CD4-positive, CD25-positive, alpha-beta regulatory T cell (primary cell): ENCODE results near the gene TRIM2. TPM values are rescaled to one million over a fixed set of nuclear protein-coding genes. Genes with fewer than 3 reads are reported as not detected.

Experiments
- ATAC-seq, 2 donors: fragments of 150-1000 bp; cut with Tn5 transposase; one replicate each; pipeline ENCODE4 v1.10.0; 2021; ENCODE audit warnings: low read depth in 2 of 2, moderate number of reproducible peaks in 2 of 2, moderate library complexity in 1 of 2
- DNase-seq, 3 donors: peaks; one replicate each; pipeline versions ENCODE4 v3.0.0 to v3.0.0-alpha.2; 2012 to 2022; ENCODE audit warnings: mixed read lengths in 1 of 3
- H3K27ac ChIP-seq: one replicate; pipeline ENCODE4 v1.7.0; 2013; ENCODE audit warnings: mild to moderate bottlenecking, low read length; ENCODE audit not compliant: insufficient read depth, poor library complexity, severe bottlenecking
- H3K27me3 ChIP-seq: one replicate; pipeline ENCODE4 v1.7.0; 2013; ENCODE audit warnings: low read length; ENCODE audit not compliant: control insufficient read depth, insufficient read depth
- H3K36me3 ChIP-seq: one replicate; pipeline ENCODE4 v1.7.0; 2013; ENCODE audit warnings: mild to moderate bottlenecking, low read length, moderate library complexity; ENCODE audit not compliant: control insufficient read depth, insufficient read depth
- H3K4me1 ChIP-seq: 2 replicates; pipeline ENCODE4 v1.7.0; 2013; ENCODE audit warnings: mild to moderate bottlenecking, low read length; ENCODE audit not compliant: insufficient read depth, control insufficient read depth, poor library complexity, severe bottlenecking
- H3K4me3 ChIP-seq: one replicate; pipeline ENCODE4 v1.7.0; 2013; ENCODE audit warnings: low read depth, mild to moderate bottlenecking, low read length, moderate library complexity
- H3K9me3 ChIP-seq, 2 experiments: 1 replicate in 1 of 2; 2 replicates in 1 of 2; pipeline ENCODE4 v1.7.0; 2013; ENCODE audit warnings: low read length in 2 of 2, mild to moderate bottlenecking in 1 of 2, moderate library complexity in 1 of 2; ENCODE audit not compliant: control insufficient read depth in 2 of 2
- H3K27ac Mint-ChIP-seq, 3 donors: one replicate each; pipeline ENCODE4 v1.8.0; 2020 to 2022; ENCODE audit warnings: mild to moderate bottlenecking in 3 of 3, mixed read lengths in 3 of 3, moderate library complexity in 2 of 3
- H3K27me3 Mint-ChIP-seq: one replicate; pipeline ENCODE4 v1.8.0; 2022; ENCODE audit warnings: mild to moderate bottlenecking, mixed read lengths
- H3K36me3 Mint-ChIP-seq: one replicate; pipeline ENCODE4 v1.8.0; 2020; ENCODE audit warnings: mixed read lengths
- H3K4me1 Mint-ChIP-seq, 4 donors: one replicate each; pipeline ENCODE4 v1.8.0; 2020 to 2022; ENCODE audit warnings: mixed read lengths in 4 of 4, mild to moderate bottlenecking in 1 of 4
- H3K4me3 Mint-ChIP-seq, 4 donors: one replicate each; pipeline ENCODE4 v1.8.0; 2020 to 2022; ENCODE audit warnings: mild to moderate bottlenecking in 4 of 4, mixed read lengths in 4 of 4, moderate library complexity in 3 of 4
- H3K9me3 Mint-ChIP-seq, 7 donors: one replicate each; pipeline ENCODE4 v1.8.0; 2020 to 2022; ENCODE audit warnings: mixed read lengths in 7 of 7, mild to moderate bottlenecking in 3 of 7, moderate library complexity in 2 of 7
- polyA plus RNA-seq, 4 donors: library from polyadenylated mRNA; unstranded; fragments of 300-500 nt; fragmentation: Illumina TruSeq; gene quantifications; one replicate each; pipeline ENCODE4 v1.2.3, GENCODE V29; 2021
- total RNA-seq: library from RNA; stranded (reverse); gene quantifications from one replicate; pipeline ENCODE4 v1.2.3, GENCODE V29; 2022

Gene TRIM2
- total and polyA plus RNA-seq, 5 donors from 2014 or later, result 0.56 to 3.8 (median 1.0) TPM

- Histone ChIP-seq H3K27me3 (no peaks in the 10 kb centered on the region), H3K4me1 (peaks cover 15% of the 10 kb centered on the region), H3K9me3 (no peaks in the 10 kb centered on the region), H3K36me3 (no peaks in the 10 kb centered on the region), H3K4me3 (no peak overlapping the region), H3K27ac (no peak overlapping the region)
- Mint-ChIP-seq H3K27me3 (peaks cover 18% of the 10 kb centered on the region), H3K4me3 (peak overlapping the region in 1 of 4 donors; percentile 30), H3K27ac (no peak overlapping the region), H3K4me1 (peaks cover 0 to 31% (median 18%) of the 10 kb centered on the region in 4 donors), H3K9me3 (peaks cover 0 to 2% (median 0%) of the 10 kb centered on the region in 7 donors), H3K36me3 (no peaks in the 10 kb centered on the region)
- DNase-seq (no peak), ATAC-seq (no peak)
Measured at GRCh38 chr4:153206534-153206933, 2.3 kb downstream of the TRIM2 start.

DNA sequence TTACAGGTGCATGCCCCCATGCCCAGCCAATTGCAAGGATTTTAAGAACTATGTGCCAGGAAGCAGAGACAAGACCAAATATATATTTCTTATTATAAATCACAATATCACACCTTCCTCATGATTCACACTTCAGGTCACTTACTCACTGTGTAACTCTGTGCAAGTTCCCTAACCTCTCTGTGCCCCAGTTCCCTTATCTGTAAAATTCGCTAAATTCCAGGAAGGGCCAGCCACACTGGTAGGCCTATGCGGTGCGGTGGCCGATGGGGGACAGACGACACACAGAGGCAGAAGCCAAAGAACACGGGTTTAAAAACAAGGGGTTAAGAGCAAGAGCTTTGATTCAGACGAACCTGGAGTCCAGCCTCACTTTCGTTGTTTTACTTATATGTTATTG, 2.8 kb downstream of the TRIM2 start:
- H3K4me3 ChIP-seq, result no peak overlapping the region
- Mint-ChIP-seq H3K36me3 (no peaks in the 10 kb centered on the region), H3K27me3 (peaks cover 22% of the 10 kb centered on the region), H3K4me1 (peaks cover 0 to 31% (median 19%) of the 10 kb centered on the region in 4 donors), H3K27ac (peak overlapping the region in 1 of 3 donors; percentile 20), H3K9me3 (peaks cover 0 to 2% (median 0%) of the 10 kb centered on the region in 7 donors), H3K4me3 (peak overlapping the region in 2 of 4 donors; percentile 23 to 30)
- H3K4me1 ChIP-seq, result peaks cover 15% of the 10 kb centered on the region
- no peak overlapping the region for H3K27ac ChIP-seq
- peak in 1 of 3 donors; percentile 16 for DNase-seq
- no peak for ATAC-seq
- H3K27me3 ChIP-seq, result no peaks in the 10 kb centered on the region
- no peaks in the 10 kb centered on the region for H3K36me3 ChIP-seq
- H3K9me3 ChIP-seq, result no peaks in the 10 kb centered on the region

DNA sequence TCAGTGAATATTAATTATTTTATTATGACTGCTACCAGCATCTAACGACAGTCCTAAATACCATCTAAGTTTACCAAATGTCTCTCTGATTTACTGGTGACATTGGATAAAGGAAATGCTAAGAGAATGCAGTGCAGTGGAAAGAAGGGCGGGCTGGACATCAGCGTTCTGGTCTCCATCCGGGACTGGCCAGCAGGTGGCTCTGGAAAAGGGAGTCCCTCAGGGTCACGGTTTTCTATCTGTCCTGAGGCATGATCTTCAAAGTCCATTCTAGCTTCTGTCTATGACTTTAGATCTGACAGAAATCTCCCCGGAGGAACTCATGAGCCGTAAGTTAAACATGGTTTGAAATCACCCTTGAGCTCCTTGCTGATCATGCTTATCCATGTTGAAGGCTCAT, 3.3 kb downstream of the TRIM2 start:
- H3K4me1 ChIP-seq, result peaks cover 15% of the 10 kb centered on the region
- ATAC-seq, result no peak
- no peak for DNase-seq
- H3K4me1 Mint-ChIP-seq, result peaks cover 0 to 31% (median 20%) of the 10 kb centered on the region in 4 donors
- H3K9me3 ChIP-seq, result no peaks in the 10 kb centered on the region
- H3K9me3 Mint-ChIP-seq, result peaks cover 0 to 2% (median 0%) of the 10 kb centered on the region in 7 donors
- H3K27me3 Mint-ChIP-seq, result peaks cover 26% of the 10 kb centered on the region
- no peaks in the 10 kb centered on the region for H3K36me3 ChIP-seq
- H3K4me3 Mint-ChIP-seq, result no peak overlapping the region
- no peaks in the 10 kb centered on the region for H3K27me3 ChIP-seq
- no peak overlapping the region for H3K4me3 ChIP-seq
- no peaks in the 10 kb centered on the region for H3K36me3 Mint-ChIP-seq
- H3K27ac Mint-ChIP-seq, result no peak overlapping the region
- H3K27ac ChIP-seq, result no peak overlapping the region

- ATAC-seq (no peak), DNase-seq (no peak)
- H3K27me3 ChIP-seq, result no peaks in the 10 kb centered on the region
- Mint-ChIP-seq H3K36me3 (no peaks in the 10 kb centered on the region), H3K9me3 (peaks cover 0 to 2% (median 0%) of the 10 kb centered on the region in 7 donors), H3K27me3 (peaks cover 31% of the 10 kb centered on the region), H3K27ac (no peak overlapping the region), H3K4me3 (no peak overlapping the region), H3K4me1 (peaks cover 0 to 25% (median 18%) of the 10 kb centered on the region in 4 donors)
- H3K4me1 ChIP-seq, result peaks cover 14% of the 10 kb centered on the region
- no peaks in the 10 kb centered on the region for H3K36me3 ChIP-seq
- H3K4me3 ChIP-seq, result no peak overlapping the region
- no peak overlapping the region for H3K27ac ChIP-seq
- H3K9me3 ChIP-seq, result no peaks in the 10 kb centered on the region
Measured at GRCh38 chr4:153209410-153209809, 5.2 kb downstream of the TRIM2 start.

GRCh38 chr4:153210727-153211126, 6.5 kb downstream of the TRIM2 start:
- Mint-ChIP-seq H3K27ac (no peak overlapping the region), H3K9me3 (peaks cover 0 to 2% (median 0%) of the 10 kb centered on the region in 7 donors), H3K27me3 (peaks cover 36% of the 10 kb centered on the region), H3K4me3 (no peak overlapping the region), H3K4me1 (peaks cover 0 to 12% (median 8%) of the 10 kb centered on the region in 4 donors), H3K36me3 (no peaks in the 10 kb centered on the region)
- no peaks in the 10 kb centered on the region for H3K9me3 ChIP-seq
- no peak overlapping the region for H3K4me3 ChIP-seq
- ATAC-seq, result no peak
- peaks cover 3% of the 10 kb centered on the region for H3K27me3 ChIP-seq
- DNase-seq, result no peak
- peaks cover 1% of the 10 kb centered on the region for H3K4me1 ChIP-seq
- H3K27ac ChIP-seq, result no peak overlapping the region
- no peaks in the 10 kb centered on the region for H3K36me3 ChIP-seq

DNA sequence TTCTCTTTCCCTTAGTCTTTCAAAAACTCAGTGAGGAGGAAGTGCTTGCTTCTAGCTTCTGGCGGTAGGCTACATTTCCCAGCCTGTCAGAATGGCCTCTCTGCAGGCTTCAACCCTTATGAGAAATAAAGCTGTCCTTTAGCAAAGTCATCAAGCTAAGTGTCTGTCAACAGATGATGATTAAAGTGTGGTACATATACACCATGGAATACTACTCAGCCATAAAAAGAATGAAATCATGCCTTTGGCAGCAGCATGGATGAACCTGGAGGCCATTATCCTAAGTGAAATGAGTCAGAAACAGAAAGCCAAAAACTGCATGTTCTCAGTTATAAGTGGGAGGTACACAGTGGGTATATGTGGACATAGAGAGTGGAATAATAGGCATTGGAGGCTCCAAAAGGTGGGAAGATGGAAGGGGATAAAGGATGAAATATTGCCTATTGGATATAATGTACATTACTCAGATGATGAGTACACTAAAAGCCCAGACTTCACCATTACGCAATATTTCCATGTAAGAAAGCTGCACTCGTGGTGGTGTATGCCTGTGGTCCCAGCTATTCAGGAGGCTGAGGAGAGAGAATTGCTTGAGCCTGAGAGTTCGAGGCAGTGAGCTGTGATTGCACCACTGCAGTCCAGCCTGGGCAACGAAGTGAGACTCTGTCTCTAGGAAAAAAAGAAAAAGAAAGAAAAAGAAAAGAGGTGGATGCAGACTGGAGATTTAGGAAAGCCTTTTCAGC, 7.9 kb downstream of the TRIM2 start:
- H3K4me1 Mint-ChIP-seq, result peaks cover 0 to 6% (median 2%) of the 10 kb centered on the region in 4 donors
- peak overlapping the region in 1 of 3 donors; percentile 44 for H3K27ac Mint-ChIP-seq
- H3K36me3 Mint-ChIP-seq, result no peaks in the 10 kb centered on the region

GRCh38 chr4:153212736-153213135, 8.5 kb downstream of the TRIM2 start:
- H3K36me3 Mint-ChIP-seq, result no peaks in the 10 kb centered on the region
- Histone ChIP-seq H3K9me3 (no peaks in the 10 kb centered on the region), H3K36me3 (no peaks in the 10 kb centered on the region), H3K27me3 (peaks cover 7% of the 10 kb centered on the region), H3K4me1 (no peaks in the 10 kb centered on the region), H3K27ac (no peak overlapping the region), H3K4me3 (no peak overlapping the region)
- no peak for DNase-seq
- H3K27ac Mint-ChIP-seq, result peak overlapping the region in 1 of 3 donors; percentile 44
- peaks cover 0 to 6% (median 2%) of the 10 kb centered on the region in 4 donors for H3K4me1 Mint-ChIP-seq
- no peak for ATAC-seq
- peaks cover 0 to 2% (median 0%) of the 10 kb centered on the region in 7 donors for H3K9me3 Mint-ChIP-seq
- no peak overlapping the region for H3K4me3 Mint-ChIP-seq
- peaks cover 41% of the 10 kb centered on the region for H3K27me3 Mint-ChIP-seq

More for the DNA sequence above, 7.9 kb downstream of the TRIM2 start:
- no peak for ATAC-seq
- DNase-seq, result no peak
- H3K36me3 ChIP-seq, result no peaks in the 10 kb centered on the region
- H3K9me3 ChIP-seq, result no peaks in the 10 kb centered on the region
- Mint-ChIP-seq H3K27me3 (peaks cover 41% of the 10 kb centered on the region), H3K9me3 (peaks cover 0 to 2% (median 0%) of the 10 kb centered on the region in 7 donors), H3K4me3 (no peak overlapping the region)
- H3K4me1 ChIP-seq, result no peaks in the 10 kb centered on the region
- H3K27ac ChIP-seq, result no peak overlapping the region
- H3K27me3 ChIP-seq, result peaks cover 3% of the 10 kb centered on the region
- H3K4me3 ChIP-seq, result no peak overlapping the region

DNA sequence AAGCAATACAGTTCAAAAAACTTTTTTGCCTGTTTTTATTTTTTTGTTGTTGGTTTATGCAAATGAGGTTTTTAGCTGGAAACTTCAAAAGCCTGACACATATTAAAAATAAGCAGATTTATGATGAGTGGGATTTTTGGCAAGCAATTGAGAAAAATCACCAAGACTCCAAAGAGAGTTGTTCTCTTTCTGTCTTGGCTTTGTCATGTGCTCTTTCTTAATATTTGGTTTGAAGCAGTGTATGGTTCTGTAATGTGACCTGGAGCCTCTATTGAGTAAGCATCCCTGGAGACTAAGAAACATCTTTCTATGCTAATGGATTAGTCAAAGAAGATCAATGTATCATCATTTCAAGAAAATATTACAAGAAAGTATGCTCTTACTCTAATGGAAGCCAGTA, 11.7 kb downstream of the TRIM2 start:
- Mint-ChIP-seq H3K9me3 (no peaks in the 10 kb centered on the region), H3K27me3 (peaks cover 30% of the 10 kb centered on the region), H3K36me3 (no peaks in the 10 kb centered on the region), H3K27ac (no peak overlapping the region), H3K4me1 (peaks cover 0 to 11% (median 0%) of the 10 kb centered on the region in 4 donors), H3K4me3 (no peak overlapping the region)
- Histone ChIP-seq H3K27ac (no peak overlapping the region), H3K4me3 (no peak overlapping the region), H3K4me1 (no peaks in the 10 kb centered on the region), H3K27me3 (peaks cover 7% of the 10 kb centered on the region), H3K36me3 (no peaks in the 10 kb centered on the region), H3K9me3 (no peaks in the 10 kb centered on the region)
- DNase-seq, result no peak
- no peak for ATAC-seq
